ENCODE data around the gene DNMT3B.
"Not testable (repeated sequence)": the region's sequence is repeated elsewhere in the genome, so short reads cannot be mapped to it uniquely, and the experiment has no call there.

The DNMT3B gene

DNA sequence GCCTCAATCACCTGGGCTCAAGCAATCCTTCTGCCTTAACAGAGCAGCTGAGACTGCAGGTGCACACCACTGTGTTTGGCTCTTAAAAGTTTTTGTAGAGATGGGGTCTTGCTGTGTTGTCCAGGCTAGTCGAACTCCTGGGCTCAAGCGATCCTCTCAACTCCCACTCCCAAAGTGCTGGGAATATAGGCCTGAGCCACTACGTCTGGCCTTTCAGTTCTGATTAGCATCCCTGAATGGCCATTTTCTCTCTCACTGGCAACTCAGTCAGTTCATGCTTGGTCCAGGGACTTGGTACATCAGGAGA, 28.5 kb downstream of the DNMT3B start:
- DNase-seq (ENCODE audit: low read depth in 2 of 2): no peak

DNA sequence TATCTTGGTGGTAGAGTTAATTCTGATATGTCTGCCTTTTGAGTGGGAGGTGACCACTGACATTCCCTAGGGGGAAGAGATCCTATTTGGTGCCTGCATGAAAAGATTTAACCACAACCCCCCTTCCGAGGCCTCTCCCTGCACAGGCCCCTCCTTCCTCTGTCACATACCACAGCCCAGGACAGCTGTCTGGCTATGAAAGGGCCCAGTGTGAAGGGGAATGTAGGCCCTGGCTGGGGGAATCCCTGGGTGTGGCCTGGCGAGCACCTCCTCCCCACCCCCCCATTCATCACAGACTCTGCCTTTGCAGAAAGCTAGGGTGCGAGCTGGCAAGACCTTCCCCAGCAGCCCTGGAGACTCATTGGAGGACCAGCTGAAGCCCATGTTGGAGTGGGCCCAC, 30.1 kb downstream of the DNMT3B start:
- no peak for DNase-seq (ENCODE audit: low read depth in 2 of 2)

DNA sequence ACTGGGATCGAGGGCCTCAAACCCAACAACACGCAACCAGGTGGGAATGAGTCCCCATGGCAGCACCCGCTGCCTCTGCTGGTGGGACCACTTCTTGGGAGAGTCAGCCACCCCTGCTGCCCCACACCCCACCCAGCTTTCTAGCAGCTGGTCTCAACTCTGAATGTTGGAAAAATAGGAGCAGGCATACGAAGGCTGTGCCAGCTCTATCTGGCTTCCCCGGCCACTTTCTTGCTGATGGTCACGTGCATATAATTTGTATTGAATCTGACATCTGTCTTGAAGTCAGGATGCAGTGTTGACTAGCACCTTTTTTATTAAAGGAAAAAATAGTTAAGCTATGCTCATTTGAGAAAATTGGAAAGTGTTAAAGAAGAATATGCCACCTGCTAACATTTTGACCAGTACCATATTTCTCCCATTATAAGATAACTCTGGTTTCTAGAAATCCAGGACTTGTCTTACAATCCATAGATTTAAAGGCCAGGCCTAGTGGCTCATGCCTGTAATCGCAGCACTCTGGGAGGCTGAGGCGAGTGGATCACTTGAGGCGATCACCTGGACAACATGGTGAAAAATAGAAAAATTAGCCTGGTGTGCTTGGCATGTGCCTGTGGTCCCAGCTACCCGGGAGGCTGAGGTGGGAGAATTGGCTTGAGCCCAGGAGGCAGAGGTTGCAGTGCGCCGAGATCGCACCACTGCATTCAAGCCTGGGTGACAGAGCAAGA, 30.7 kb downstream of the DNMT3B start:
- DNase-seq (ENCODE audit: low read depth in 2 of 2): no peak

DNA sequence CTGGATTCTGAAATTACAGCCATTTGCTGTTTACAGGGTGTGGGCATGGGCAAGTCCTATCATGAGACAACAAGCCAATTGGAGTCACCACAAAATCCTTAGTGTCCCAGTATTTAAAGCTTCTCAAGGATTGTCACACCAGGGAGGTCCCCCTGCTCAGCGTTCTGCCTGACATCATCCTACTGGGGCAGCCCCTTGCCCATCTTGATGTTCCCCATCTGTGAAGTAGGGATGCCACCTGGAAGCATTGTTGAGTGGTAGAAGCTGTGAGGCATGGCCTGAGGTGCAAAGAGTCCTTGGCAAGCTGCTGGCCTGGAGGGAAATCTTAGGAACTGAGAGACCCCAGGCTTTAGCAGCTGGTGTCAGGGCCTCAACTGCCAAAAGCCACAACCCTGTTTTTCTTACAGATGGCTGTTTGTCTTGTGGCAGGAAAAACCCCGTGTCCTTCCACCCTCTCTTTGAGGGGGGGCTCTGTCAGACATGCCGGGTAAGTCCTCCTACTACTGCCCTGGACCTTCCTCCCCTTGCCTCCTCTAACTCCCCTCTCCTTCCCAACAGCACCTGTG, 34.3 kb downstream of the DNMT3B start:
- no peak for DNase-seq (ENCODE audit: low read depth in 2 of 2)

DNA sequence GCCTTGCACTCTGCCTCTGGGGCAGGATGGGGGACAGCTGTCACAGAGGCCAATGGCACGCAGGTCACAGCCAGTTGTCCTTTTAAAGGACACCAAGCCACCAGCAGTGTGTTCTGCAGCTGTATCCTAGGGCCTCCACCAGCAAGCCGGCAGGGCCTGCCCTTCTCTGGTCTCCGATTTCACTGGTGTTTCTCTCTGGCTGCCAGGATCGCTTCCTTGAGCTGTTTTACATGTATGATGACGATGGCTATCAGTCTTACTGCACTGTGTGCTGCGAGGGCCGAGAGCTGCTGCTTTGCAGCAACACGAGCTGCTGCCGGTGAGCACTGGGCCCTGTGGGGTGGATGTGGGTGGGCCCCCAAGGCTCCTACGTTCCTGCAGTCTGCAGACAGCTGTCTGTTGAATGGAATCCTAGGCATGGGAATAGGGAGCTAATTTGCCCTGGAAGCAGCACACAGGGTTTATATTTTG, 34.8 kb downstream of the DNMT3B start:
- no peak for DNase-seq (ENCODE audit: low read depth in 2 of 2)

DNA sequence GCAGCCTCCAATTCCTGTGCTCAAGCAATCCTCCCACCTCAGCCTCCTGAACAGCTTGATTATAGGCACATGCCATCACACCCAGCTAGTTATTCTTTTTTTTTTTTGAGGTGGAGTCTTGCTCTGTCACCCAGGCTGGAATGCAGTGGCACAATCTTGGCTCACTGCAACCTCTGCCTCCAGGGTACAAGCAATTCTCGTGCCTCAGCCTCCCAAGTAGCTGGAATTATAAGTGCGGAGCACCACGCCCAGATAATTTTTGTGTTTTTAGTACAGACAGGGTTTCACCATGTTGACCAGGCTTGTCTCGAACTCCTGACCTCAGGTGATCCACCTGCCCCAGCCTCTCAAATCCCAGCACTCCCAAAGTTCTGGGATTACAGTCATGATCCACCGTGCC, 35.4 kb downstream of the DNMT3B start:
- not testable (repeated sequence) for DNase-seq (ENCODE audit: low read depth in 2 of 2)

DNA sequence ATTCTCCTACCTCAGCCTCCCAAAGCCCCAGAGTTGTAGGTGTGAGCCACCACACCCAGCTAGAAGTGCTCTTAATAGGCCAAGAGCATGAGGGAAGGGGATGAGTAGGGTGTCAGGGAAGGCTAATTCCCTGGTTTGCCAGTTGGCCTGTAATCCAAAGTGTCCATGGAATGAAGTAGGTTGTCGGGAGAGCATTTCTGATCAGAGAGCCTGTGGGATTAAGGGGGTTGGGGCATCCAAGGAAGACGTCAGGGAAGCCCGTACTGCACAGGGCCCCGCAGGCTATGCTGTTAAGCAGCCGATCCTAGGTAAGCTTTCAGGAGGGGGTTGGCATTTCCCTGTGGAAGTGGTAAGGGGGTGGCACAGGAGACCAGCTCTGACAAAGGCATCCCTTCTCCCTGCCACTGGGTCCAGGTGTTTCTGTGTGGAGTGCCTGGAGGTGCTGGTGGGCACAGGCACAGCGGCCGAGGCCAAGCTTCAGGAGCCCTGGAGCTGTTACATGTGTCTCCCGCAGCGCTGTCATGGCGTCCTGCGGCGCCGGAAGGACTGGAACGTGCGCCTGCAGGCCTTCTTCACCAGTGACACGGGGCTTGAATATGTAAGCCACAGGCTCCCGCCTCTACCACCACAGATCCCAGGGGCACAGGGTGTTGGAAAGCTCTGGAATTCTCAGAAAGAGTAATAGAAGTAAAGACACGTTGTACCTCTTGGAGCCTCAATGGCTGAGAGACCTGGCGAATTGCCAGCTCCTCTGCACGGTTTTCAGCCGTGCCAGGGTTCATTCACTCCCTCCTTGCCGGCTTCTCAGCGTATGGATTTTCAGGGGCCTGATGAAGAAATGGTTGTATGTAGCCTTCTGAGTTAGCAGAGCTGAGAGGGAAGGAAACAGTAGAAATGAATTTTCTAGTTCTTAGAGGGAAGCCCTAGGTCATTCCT, 36.1 kb downstream of the DNMT3B start:
- DNase-seq (ENCODE audit: low read depth in 2 of 2): no peak

DNA sequence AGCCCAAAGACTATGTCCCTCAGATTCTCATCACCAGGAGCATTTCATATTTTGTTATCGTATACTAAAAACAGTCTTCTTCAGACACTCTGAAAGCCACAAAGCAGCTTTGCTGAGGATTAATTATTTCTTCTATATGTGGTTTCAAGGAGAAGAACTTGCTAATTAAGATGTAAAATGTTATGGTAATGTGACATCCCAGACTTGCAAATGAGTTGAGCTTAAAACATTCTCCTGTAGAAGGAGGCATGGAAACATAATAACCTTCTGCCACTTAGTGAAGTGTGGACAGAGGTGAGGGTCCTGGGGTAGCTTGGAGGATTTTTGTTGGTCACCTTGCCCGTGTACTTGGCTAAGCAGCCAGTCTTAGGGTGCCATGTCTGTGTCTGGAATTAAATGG, 40.9 kb downstream of the DNMT3B start:
- no peak for DNase-seq (ENCODE audit: low read depth in 2 of 2)

DNA sequence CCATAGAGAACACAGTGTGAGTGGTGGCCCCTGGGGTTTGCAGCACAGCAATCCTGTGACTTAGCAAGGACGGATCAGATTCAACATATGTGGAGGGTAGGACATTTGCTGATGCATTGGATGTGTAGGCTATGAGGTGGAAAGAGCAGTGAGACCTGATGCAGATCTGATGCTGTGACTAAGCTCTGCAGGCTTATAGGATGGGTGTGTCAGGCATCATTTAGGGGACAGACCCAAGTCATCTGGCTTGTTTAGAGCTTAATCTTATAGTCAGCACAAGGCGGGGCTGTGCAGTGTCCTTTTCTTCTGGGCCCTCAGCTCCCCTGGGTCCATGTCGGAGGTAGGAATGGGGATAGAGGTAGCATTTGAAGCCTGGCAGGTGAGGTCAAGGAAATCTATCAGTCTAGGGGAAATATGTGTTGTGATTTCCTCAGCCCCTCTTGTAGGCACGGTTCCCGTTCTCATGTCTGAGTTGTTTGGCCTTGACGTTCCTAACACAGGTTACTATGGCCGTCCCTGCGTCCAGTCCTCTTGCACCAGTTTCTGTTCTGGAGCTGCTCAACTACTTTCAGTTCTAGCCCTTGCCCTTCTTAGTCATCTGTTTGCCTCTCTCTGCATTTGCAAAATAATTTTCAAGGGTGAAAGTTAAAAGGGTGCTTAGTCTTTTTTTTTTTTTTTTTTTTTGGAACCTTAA, 42.0 kb downstream of the DNMT3B start:
- no peak for DNase-seq (ENCODE audit: low read depth in 2 of 2)

DNA sequence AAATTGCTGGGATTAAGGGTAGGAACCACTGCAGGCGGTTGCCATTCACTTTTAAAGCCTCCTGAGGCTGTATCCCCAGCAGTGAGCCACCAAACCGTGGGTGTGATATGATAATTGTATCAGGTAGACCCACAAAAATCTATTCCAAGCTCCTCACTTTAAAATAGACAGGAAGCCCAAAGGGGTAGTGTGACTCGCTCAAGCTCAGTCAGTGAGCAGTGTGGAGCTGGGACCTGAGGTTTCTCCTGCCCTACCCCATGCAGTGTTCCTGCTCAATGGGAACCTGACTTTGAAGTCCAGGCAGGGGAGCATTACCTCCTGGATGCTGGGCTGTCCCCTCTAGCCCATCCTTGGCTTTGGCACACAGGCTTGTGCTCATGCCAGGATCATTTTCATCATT, 42.6 kb downstream of the DNMT3B start:
- no peak for DNase-seq (ENCODE audit: low read depth in 2 of 2)

DNA sequence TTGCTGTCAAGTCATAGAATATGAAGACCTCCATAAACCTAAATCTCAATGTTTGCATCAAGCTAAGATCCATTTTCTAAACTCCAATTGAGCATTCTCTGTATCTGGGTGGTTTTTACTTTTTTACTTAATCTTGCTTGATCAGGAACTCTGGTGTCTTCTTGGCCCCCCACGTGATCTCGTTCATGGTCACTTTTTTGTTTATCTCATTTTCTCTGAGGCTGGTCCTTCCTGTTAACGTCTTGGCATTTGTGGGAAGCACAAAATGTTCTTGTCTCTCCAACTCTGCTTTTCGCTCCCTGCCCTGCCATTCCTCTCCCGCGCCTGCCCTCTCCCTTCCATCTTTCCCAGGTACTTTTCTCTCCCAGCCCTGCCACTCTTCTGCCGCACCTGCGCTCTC, 43.5 kb downstream of the DNMT3B start:
- DNase-seq (ENCODE audit: low read depth in 2 of 2): no peak

DNA sequence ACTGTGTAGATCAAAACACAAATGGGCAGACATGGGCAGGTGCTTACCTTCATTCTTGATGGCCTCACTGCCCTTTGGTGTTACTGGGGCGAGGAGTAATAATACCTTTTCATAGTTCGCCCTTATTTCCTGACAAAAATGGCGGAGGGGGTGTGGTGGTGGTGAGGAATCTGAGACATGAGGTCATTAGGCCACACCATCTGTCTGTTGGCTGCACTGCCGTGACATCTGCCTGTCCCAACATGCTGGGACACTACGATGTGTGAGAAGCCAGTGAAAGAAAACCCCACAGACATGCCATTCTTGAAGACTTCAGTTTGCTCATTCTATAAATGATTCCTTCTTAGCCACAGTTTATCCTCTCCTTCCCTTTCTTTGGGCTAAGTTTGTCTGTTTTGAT, 44.2 kb downstream of the DNMT3B start:
- no peak for DNase-seq (ENCODE audit: low read depth in 2 of 2)

DNA sequence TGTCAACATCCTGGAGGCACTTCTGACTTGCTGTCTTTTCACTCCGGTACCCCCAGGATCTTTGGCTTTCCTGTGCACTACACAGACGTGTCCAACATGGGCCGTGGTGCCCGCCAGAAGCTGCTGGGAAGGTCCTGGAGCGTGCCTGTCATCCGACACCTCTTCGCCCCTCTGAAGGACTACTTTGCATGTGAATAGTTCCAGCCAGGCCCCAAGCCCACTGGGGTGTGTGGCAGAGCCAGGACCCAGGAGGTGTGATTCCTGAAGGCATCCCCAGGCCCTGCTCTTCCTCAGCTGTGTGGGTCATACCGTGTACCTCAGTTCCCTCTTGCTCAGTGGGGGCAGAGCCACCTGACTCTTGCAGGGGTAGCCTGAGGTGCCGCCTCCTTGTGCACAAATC, 45.5 kb downstream of the DNMT3B start:
- DNase-seq (ENCODE audit: low read depth in 2 of 2): no peak

DNA sequence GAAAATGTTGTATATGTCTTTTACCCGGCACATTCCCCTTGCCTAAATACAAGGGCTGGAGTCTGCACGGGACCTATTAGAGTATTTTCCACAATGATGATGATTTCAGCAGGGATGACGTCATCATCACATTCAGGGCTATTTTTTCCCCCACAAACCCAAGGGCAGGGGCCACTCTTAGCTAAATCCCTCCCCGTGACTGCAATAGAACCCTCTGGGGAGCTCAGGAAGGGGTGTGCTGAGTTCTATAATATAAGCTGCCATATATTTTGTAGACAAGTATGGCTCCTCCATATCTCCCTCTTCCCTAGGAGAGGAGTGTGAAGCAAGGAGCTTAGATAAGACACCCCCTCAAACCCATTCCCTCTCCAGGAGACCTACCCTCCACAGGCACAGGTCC, 46.3 kb downstream of the DNMT3B start:
- DNase-seq (ENCODE audit: low read depth in 2 of 2): no peak

DNA sequence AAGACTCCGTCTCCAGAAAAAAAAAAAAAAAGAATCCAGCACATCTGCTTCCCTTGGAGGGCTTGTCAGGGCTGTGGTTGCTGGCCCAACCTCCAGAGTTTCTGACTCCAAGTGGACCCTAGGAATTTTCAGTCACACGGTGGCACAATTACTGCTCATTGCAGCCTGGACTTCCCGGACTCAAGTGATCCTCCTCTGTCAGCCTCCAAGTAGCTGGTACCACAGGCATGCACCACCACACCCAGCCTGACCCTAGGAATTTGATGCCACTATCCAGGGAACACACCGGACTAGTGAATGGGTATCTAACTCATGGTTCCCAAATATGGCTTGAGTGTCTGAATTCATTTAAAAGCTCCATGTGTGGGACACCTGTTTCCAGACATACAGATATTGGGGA, 47.7 kb downstream of the DNMT3B start:
- no peak for DNase-seq (ENCODE audit: low read depth in 2 of 2)

DNA sequence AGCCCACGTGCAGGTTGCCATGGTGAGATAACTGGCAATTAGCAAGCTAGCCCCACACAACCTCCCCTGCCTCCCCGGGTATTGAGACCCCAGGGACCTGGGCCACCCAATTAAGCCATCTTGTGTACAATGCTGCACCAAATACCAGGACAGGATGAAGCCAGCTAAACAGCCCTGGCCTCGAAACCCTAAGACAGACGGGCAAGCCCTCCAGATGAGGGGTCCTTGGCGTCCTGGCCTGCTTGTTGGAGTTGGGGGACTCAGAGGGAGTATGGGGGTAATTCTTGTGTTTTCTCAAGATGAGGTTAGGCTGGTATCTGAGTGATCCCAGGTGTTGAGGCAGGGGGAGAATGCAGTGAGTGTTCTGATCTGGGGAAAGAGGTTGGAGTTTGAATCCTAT, 48.8 kb downstream of the DNMT3B start:
- DNase-seq (ENCODE audit: low read depth in 2 of 2): no peak

DNA sequence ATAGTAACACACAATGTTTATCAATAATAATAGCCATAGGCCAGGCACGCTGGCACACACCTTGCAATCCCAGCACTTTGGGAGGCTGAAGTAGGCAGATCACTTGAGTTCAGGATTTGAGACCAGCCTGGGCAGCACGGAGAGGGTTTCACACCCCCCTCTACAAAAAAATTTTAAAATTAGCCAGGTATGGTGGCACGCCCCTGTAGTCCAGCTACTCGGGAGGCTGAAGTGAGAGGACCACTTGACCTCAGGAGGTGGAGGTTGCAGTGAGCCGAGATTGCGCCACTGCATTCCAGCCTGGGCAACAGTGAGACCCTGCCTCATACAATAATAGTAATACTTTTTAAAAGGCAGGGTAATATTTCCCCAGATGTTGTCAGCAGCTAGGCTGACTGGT, 49.7 kb downstream of the DNMT3B start:
- DNase-seq (ENCODE audit: low read depth in 2 of 2): no peak

DNA sequence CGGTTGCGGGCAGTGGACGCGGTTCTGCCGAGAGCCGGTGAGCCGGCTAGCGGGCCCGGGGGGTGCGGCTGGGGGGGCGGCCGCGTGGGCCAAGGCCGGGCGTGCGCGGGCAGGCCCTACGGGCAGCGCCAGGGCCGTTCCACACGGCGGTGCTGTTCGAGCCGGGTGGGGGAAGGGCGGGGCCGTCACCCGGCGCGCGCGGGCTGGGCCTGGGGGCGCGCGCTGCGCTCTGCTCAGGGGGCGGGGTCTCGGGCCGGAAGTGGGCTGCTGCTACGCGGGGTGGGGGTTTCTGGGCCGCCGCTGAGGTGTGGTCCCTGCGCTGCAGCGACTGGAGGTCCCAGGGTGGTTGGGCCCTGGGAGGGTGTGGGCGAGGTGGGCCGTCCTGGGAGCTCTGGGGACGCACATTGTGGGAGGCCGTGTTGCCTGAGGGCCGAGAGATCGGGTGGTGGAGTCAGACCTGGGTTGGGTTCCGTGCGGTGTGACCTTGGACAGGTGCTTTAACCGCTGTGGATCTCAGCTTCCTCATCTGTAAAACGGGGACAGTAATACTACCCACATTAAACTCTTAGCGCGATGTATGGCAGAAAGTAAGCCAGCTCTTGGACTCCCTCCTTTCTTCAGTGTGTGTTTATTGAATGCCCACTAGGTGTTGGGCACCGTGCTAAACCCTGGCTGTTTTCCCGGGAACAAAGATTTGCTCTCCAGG, 58.0 kb downstream of the DNMT3B start:
- DNase-seq (ENCODE audit: low read depth in 2 of 2): peak; percentile 74 to 83

DNA sequence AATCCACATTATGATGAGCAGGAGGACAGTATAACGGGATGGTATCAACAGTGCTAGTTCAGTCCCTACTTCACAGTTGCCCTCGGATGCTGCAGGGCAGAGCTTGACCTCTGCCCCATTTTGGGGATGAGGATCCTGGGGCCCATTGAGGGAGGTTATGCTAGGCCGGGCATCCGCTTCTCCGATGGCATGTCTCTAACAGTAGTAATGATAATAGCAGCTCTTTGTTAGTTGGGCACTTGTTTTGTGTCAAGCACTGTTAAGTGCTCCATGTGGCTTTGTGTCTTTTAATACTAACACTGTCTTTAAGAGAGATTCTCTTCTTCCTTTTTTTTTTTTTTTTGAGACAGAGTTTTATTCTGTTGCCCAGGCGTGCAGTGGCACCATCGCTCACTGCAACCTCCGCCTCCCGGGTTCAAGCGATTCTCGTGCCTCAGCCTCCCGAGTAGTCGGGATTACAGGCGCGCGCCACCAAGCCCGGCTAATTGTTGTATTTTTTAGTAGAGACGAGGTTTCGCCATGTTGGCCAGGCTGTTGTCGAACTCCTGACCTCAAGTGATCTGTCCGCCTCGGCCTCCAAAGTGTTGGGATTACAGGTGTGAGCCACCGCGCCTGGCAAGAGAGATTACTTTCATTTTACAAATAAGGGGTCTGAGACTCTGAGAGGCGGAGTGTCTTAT, 58.7 kb downstream of the DNMT3B start:
- DNase-seq (ENCODE audit: low read depth in 2 of 2): no peak

DNA sequence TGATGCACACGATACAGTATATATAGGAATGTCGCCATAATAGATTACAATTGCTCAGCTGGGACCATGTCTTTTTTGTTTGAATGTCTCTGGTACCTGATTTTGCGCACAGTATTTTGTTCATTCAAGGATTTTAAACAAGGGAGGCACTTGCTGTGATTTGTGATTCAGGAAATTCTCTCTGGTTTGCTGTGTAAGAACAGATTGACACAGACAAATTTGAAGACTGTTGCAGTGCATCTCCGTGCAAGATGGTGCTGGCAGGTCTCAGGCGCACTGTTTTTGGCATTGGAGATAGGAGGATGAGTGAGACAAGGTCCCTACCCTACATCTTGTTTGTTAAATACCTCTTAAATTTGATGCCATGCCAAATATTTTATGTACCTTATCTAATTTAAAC, 60.0 kb downstream of the DNMT3B start:
- DNase-seq (ENCODE audit: low read depth in 2 of 2): no peak

DNA sequence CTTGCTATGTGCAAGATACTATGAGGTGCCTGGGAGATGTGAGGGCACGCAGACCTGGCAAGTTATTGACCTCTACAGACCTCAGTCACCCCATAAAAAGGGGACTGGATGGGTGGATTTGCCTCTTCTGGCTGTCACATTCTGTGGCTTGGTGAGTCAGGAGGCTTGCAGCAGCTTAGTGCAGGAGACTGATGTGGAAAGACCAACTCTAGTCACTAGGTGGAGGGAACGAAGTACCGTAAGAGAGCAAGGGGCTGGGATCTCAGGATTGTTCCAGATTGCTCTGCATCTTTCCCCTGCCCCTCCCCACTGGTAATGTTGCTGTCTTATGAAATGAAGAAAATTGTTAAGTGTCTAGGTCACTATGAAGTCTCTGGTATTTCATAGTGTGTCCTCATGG, 60.9 kb downstream of the DNMT3B start:
- peak in 1 of 2 donors; percentile 16 for DNase-seq (ENCODE audit: low read depth in 2 of 2)

All from stimulated activated CD8-positive, alpha-beta memory T cell treated with anti-CD3 and anti-CD28 coated beads, Interleukin-2, amount 100 ng/mL, for 48 hours (primary cell).